ENCODE data around the gene ACAD9.

GRCh38 chr3:128936341-128936740 lies 56.9 kb downstream of the ACAD9 start:
- TF ChIP-seq CTCF (IDR thresholded peaks at IDR 0.05) (no peak), POLR2A (IDR thresholded peaks at IDR 0.05) (no peak)
